Esophagus muscularis mucosa (tissue), 4 donors: ENCODE results near the gene CNGA3. TPM values are rescaled to one million over a fixed set of nuclear protein-coding genes. Genes with fewer than 3 reads are reported as not detected.

Experiments used
- DNase-seq: peaks from one replicate; pipeline ENCODE4 v3.0.0-alpha.2; 2017; ENCODE audit errors: extremely low spot score
- H3K27ac ChIP-seq, 4 donors: fragments of 200-600 bp; sonication (generic); replicated peaks in 1 of 4; 1 replicate in 3 of 4; 2 replicates in 1 of 4; pipeline ENCODE4 v1.5.1; 2016 to 2019; ENCODE audit warnings: mild to moderate bottlenecking in 1 of 4
- H3K27me3 ChIP-seq, 4 donors: fragments of 200-600 bp; sonication (generic); one replicate each; pipeline versions ENCODE4 v1.5.1 to v1.6.0; 2016 to 2019
- H3K36me3 ChIP-seq, 4 donors: fragments of 200-600 bp; sonication (generic); one replicate each; pipeline ENCODE4 v1.5.1; 2016 to 2019
- H3K4me1 ChIP-seq, 4 donors: fragments of 200-600 bp; sonication (generic); one replicate each; pipeline ENCODE4 v1.5.1; 2016 to 2019
- H3K4me3 ChIP-seq, 4 donors: fragments of 200-600 bp; sonication (generic); 1 replicate in 2 of 4; 2 replicates in 2 of 4; pipeline ENCODE4 v1.5.1; 2016 to 2019; ENCODE audit warnings: mild to moderate bottlenecking in 4 of 4, moderate library complexity in 1 of 4
- H3K9me3 ChIP-seq, 4 donors: fragments of 200-600 bp; sonication (generic); 1 replicate in 3 of 4; 2 replicates in 1 of 4; pipeline ENCODE4 v1.5.1; 2016 to 2019
- CTCF ChIP-seq, 3 experiments: fragments of 200-600 bp in 2 of 3; fragments of 450-650 bp in 1 of 3; sonication (generic) in 2 of 3; IDR thresholded peaks; one replicate each; pipeline ENCODE4 v1.5.1; 2017 to 2019; ENCODE audit warnings: antibody characterized with exemption in 3 of 3, mild to moderate bottlenecking in 2 of 3, moderate library complexity in 1 of 3
- EP300 ChIP-seq: sonication (generic); formaldehyde crosslinking; IDR thresholded peaks from one replicate; pipeline ENCODE4 v1.6.1; 2017; ENCODE audit warnings: antibody characterized with exemption
- POLR2A ChIP-seq: fragments of 450-650 bp; IDR thresholded peaks from one replicate; pipeline ENCODE4 v1.6.1; 2017; ENCODE audit warnings: antibody characterized with exemption, moderate library complexity, mild to moderate bottlenecking, low read depth
- POLR2AphosphoS5 ChIP-seq, 2 donors: sonication (generic); formaldehyde crosslinking; IDR thresholded peaks; one replicate each; pipeline ENCODE4 v1.6.1; 2017; ENCODE audit warnings: antibody characterized with exemption in 2 of 2
- WGBS: methylation state at CpG from one replicate; pipeline ENCODE4 v1.1.5; 2018; 5-methylcytosine and 5-hydroxymethylcytosine counted together
- intact Hi-C: fragments of 100-400 bp; cut with DNase I; formaldehyde crosslinking; loops from one replicate; pipeline ENCODE4 v1.15.1; 2023
- total RNA-seq, 4 donors: library from RNA; depleted of rRNA; stranded (reverse); fragments of >200 nt; gene quantifications; one replicate each; pipeline versions ENCODE4 v1.1.0 to v1.2.1, GENCODE V29; 2016

The CNGA3 gene
- total RNA-seq, 4 donors from 2014 or later, result 2.5 to 13.7 (median 6.6) TPM

DNA sequence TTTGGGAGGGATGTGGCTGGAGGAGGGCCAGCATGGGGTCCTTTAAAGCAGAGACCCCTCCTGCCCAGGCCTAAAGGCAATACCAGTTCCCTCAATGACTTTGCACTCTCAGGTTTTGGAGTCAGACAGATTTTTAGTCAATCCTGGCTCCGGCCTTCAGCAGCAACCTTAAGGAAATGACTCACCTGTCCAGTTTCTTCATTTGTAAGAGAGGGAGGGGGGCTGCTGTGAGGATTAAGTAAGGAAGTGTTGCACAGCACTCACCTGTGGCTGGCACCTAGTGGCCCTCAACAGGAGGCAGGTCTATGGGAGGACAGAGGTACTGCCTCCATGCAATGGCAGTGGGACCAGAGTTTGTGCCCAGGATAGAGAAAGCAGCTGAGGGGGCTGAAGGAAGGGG lies 13.7 kb downstream of the CNGA3 start:
- H3K27me3 ChIP-seq, result no peaks in the 10 kb centered on the region
- no peak overlapping the region for H3K27ac ChIP-seq
- no peak overlapping the region for H3K4me3 ChIP-seq
- DNase-seq, result peak; percentile 42
- no peaks in the 10 kb centered on the region for H3K4me1 ChIP-seq
- no CpG with 5 or more reads among the region's 1 CpG for WGBS
- intact Hi-C loops, result no loop called here
- H3K9me3 ChIP-seq, result no peaks in the 10 kb centered on the region
- no peak for TF ChIP-seq CTCF (IDR thresholded peaks at IDR 0.05)
- no peak for TF ChIP-seq EP300
- TF ChIP-seq POLR2A, result no peak
- TF ChIP-seq POLR2AphosphoS5 (IDR thresholded peaks at IDR 0.05), result no peak
- H3K36me3 ChIP-seq, result no peaks in the 10 kb centered on the region

GRCh38 chr2:98367721-98368120 lies 21.5 kb downstream of the CNGA3 start:
- Histone ChIP-seq H3K9me3 (peaks cover 0 to 7% (median 5%) of the 10 kb centered on the region in 4 donors), H3K4me3 (no peak overlapping the region), H3K36me3 (no peaks in the 10 kb centered on the region), H3K27me3 (peaks cover 0 to 6% (median 0%) of the 10 kb centered on the region in 4 donors), H3K4me1 (no peaks in the 10 kb centered on the region), H3K27ac (no peak overlapping the region)
- no peak for DNase-seq
- TF ChIP-seq POLR2A (no peak), EP300 (no peak), POLR2AphosphoS5 (IDR thresholded peaks at IDR 0.05) (no peak), CTCF (IDR thresholded peaks at IDR 0.05) (no peak)
- 82% methylated on average over 1 of the region's 1 CpG for WGBS
- intact Hi-C loops, result no loop called here

DNA sequence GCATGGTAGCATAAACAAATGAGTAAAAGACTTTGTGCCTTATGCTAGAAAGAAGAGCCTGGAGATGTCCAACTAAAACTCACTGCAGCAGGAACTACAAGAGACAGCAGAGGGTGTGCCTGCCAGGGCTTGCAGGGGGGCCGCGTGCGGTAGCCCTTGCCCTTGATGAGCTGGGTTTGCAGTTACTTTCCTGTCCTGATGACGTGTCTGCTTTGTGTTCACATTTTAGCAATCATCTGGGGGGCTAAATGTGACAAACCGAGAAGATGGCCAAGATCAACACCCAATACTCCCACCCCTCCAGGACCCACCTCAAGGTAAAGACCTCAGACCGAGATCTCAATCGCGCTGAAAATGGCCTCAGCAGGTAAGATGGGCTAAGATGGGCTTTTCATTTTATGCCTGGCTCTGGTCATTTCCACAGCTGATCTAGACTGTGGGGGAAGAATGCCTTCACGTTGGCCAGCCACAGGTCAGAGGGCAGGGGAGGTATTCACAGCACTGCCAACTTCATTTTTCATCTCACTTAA lies 23.5 kb downstream of the CNGA3 start:
- intact Hi-C loops, result no loop called here

DNA sequence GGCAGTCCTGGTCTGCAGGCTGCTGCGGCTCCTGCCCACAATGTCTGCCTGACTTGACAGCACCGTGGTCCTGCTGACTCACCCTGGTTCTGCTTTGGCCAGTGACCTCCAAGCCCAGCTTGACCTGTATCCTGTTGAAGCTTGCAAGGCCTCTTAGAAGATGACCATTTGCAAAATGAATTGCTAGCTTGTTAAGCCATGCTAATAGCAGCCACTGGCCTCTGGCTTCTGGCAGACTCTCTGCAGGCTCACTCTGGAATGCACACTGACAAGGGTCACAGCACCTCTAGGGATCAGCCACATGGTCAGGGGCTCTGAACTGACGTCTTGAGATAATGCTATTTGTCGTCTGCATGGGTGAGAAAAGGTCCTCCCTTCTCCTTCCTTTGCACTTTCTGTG lies 25.9 kb downstream of the CNGA3 start:
- no peak overlapping the region for H3K27ac ChIP-seq
- TF ChIP-seq EP300 (no peak), CTCF (IDR thresholded peaks at IDR 0.05) (no peak), POLR2A (no peak)
- intact Hi-C loops, result no loop called here
- H3K36me3 ChIP-seq, result no peaks in the 10 kb centered on the region
- peaks cover 0 to 7% (median 3%) of the 10 kb centered on the region in 4 donors for H3K9me3 ChIP-seq
- no peak overlapping the region for H3K4me3 ChIP-seq
- DNase-seq, result no peak
- WGBS, result 67% methylated on average over 2 of the region's 4 CpGs
- H3K4me1 ChIP-seq, result no peaks in the 10 kb centered on the region
- peaks cover 0 to 19% (median 0%) of the 10 kb centered on the region in 4 donors for H3K27me3 ChIP-seq

More for the DNA sequence above, 23.5 kb downstream of the CNGA3 start:
- no peak overlapping the region for H3K4me3 ChIP-seq
- WGBS, result 82% methylated on average over 6 of the region's 9 CpGs
- no peak overlapping the region for H3K27ac ChIP-seq
- peaks cover 0 to 7% (median 5%) of the 10 kb centered on the region in 4 donors for H3K9me3 ChIP-seq
- no peak for DNase-seq
- no peaks in the 10 kb centered on the region for H3K4me1 ChIP-seq
- no peaks in the 10 kb centered on the region for H3K36me3 ChIP-seq
- TF ChIP-seq POLR2AphosphoS5 (IDR thresholded peaks at IDR 0.05), result no peak
- peaks cover 0 to 6% (median 0%) of the 10 kb centered on the region in 4 donors for H3K27me3 ChIP-seq

GRCh38 chr2:98372579-98372978 lies 26.3 kb downstream of the CNGA3 start:
- intact Hi-C loops, result no loop called here
- 67% methylated on average over 5 of the region's 5 CpGs for WGBS
- no peak overlapping the region for H3K27ac ChIP-seq
- TF ChIP-seq CTCF (IDR thresholded peaks at IDR 0.05), result no peak
- TF ChIP-seq EP300, result no peak
- no peak for TF ChIP-seq POLR2A
- no peak for TF ChIP-seq POLR2AphosphoS5 (IDR thresholded peaks at IDR 0.05)
- no peak for DNase-seq
- H3K36me3 ChIP-seq, result no peaks in the 10 kb centered on the region
- peaks cover 0 to 7% (median 3%) of the 10 kb centered on the region in 4 donors for H3K9me3 ChIP-seq
- no peaks in the 10 kb centered on the region for H3K4me1 ChIP-seq
- H3K4me3 ChIP-seq, result no peak overlapping the region
- peaks cover 0 to 16% (median 0%) of the 10 kb centered on the region in 4 donors for H3K27me3 ChIP-seq
